Measurements from ENCODE around the gene TMEM245. TPM values are rescaled to one million over a fixed set of nuclear protein-coding genes. Genes with fewer than 3 reads are reported as not detected.

Gene TMEM245
- polyA plus RNA-seq, 2 donors: 4.0 to 7.4 TPM

- Histone ChIP-seq H3K36me3 (ENCODE audit: control insufficient read depth in 2 of 2, insufficient read depth in 2 of 2, low read length in 1 of 2) (no peaks in the 10 kb centered on the region), H3K27ac (ENCODE audit: low read depth in 2 of 2, low read length in 1 of 2) (no peak overlapping the region), H3K4me1 (ENCODE audit: control insufficient read depth in 2 of 2, insufficient read depth in 2 of 2, low read length in 1 of 2) (no peaks in the 10 kb centered on the region), H3K27me3 (ENCODE audit: control insufficient read depth in 1 of 2, insufficient read depth in 2 of 2, low read length in 2 of 2) (no peaks in the 10 kb centered on the region), H3K4me3 (ENCODE audit: low read depth in 1 of 2, low read length in 2 of 2) (no peak overlapping the region), H3K9me3 (ENCODE audit: control insufficient read depth in 2 of 2, insufficient read depth in 1 of 2, low read depth in 1 of 2, low read length in 1 of 2) (no peaks in the 10 kb centered on the region)
- 84 to 85% methylated on average over 4 of the region's 4 CpGs for WGBS, 2 donors
Observed at GRCh38 chr9:109159583-109159982, 39.8 kb upstream of the TMEM245 start.

- H3K4me3 ChIP-seq (ENCODE audit: low read depth in 1 of 2, low read length in 2 of 2): no peak overlapping the region
- H3K27ac ChIP-seq (ENCODE audit: low read depth in 2 of 2, low read length in 1 of 2): no peak overlapping the region
- H3K9me3 ChIP-seq (ENCODE audit: control insufficient read depth in 2 of 2, insufficient read depth in 1 of 2, low read depth in 1 of 2, low read length in 1 of 2): peaks cover 0 to 4% of the 10 kb centered on the region in 2 donors
- H3K4me1 ChIP-seq (ENCODE audit: control insufficient read depth in 2 of 2, insufficient read depth in 2 of 2, low read length in 1 of 2): no peaks in the 10 kb centered on the region
- H3K36me3 ChIP-seq (ENCODE audit: control insufficient read depth in 2 of 2, insufficient read depth in 2 of 2, low read length in 1 of 2): no peaks in the 10 kb centered on the region
- no peaks in the 10 kb centered on the region for H3K27me3 ChIP-seq (ENCODE audit: control insufficient read depth in 1 of 2, insufficient read depth in 2 of 2, low read length in 2 of 2)
Observed at GRCh38 chr9:109158651-109159050, 38.9 kb upstream of the TMEM245 start.

- Histone ChIP-seq H3K27me3 (ENCODE audit: control insufficient read depth in 1 of 2, insufficient read depth in 2 of 2, low read length in 2 of 2) (no peaks in the 10 kb centered on the region), H3K9me3 (ENCODE audit: control insufficient read depth in 2 of 2, insufficient read depth in 1 of 2, low read depth in 1 of 2, low read length in 1 of 2) (peaks cover 0 to 4% of the 10 kb centered on the region in 2 donors), H3K4me3 (ENCODE audit: low read depth in 1 of 2, low read length in 2 of 2) (no peak overlapping the region), H3K36me3 (ENCODE audit: control insufficient read depth in 2 of 2, insufficient read depth in 2 of 2, low read length in 1 of 2) (no peaks in the 10 kb centered on the region), H3K27ac (ENCODE audit: low read depth in 2 of 2, low read length in 1 of 2) (no peak overlapping the region), H3K4me1 (ENCODE audit: control insufficient read depth in 2 of 2, insufficient read depth in 2 of 2, low read length in 1 of 2) (no peaks in the 10 kb centered on the region)
- 74 to 76% methylated on average over 8 of the region's 8 CpGs for WGBS, 2 donors
Observed at GRCh38 chr9:109156708-109157107, 37.0 kb upstream of the TMEM245 start.

- H3K27me3 ChIP-seq (ENCODE audit: control insufficient read depth in 1 of 2, insufficient read depth in 2 of 2, low read length in 2 of 2): no peaks in the 10 kb centered on the region
- no peak overlapping the region for H3K27ac ChIP-seq (ENCODE audit: low read depth in 2 of 2, low read length in 1 of 2)
- H3K4me1 ChIP-seq (ENCODE audit: control insufficient read depth in 2 of 2, insufficient read depth in 2 of 2, low read length in 1 of 2): no peaks in the 10 kb centered on the region
- peaks cover 0 to 4% of the 10 kb centered on the region in 2 donors for H3K9me3 ChIP-seq (ENCODE audit: control insufficient read depth in 2 of 2, insufficient read depth in 1 of 2, low read depth in 1 of 2, low read length in 1 of 2)
- H3K36me3 ChIP-seq (ENCODE audit: control insufficient read depth in 2 of 2, insufficient read depth in 2 of 2, low read length in 1 of 2): no peaks in the 10 kb centered on the region
- H3K4me3 ChIP-seq (ENCODE audit: low read depth in 1 of 2, low read length in 2 of 2): no peak overlapping the region
- 78 to 89% methylated on average over 3 of the region's 3 CpGs for WGBS, 2 donors
Observed at GRCh38 chr9:109150925-109151545, 31.3 kb upstream of the TMEM245 start.

GRCh38 chr9:109149722-109150121, 30.0 kb upstream of the TMEM245 start:
- H3K4me1 ChIP-seq (ENCODE audit: control insufficient read depth in 2 of 2, insufficient read depth in 2 of 2, low read length in 1 of 2): no peaks in the 10 kb centered on the region
- no peak overlapping the region for H3K27ac ChIP-seq (ENCODE audit: low read depth in 2 of 2, low read length in 1 of 2)
- H3K36me3 ChIP-seq (ENCODE audit: control insufficient read depth in 2 of 2, insufficient read depth in 2 of 2, low read length in 1 of 2): no peaks in the 10 kb centered on the region
- H3K27me3 ChIP-seq (ENCODE audit: control insufficient read depth in 1 of 2, insufficient read depth in 2 of 2, low read length in 2 of 2): no peaks in the 10 kb centered on the region
- 90 to 91% methylated on average over 4 of the region's 4 CpGs for WGBS, 2 donors
- peaks cover 0 to 4% of the 10 kb centered on the region in 2 donors for H3K9me3 ChIP-seq (ENCODE audit: control insufficient read depth in 2 of 2, insufficient read depth in 1 of 2, low read depth in 1 of 2, low read length in 1 of 2)
- no peak overlapping the region for H3K4me3 ChIP-seq (ENCODE audit: low read depth in 1 of 2, low read length in 2 of 2)

- no peak overlapping the region for H3K4me3 ChIP-seq (ENCODE audit: low read depth in 1 of 2, low read length in 2 of 2)
- H3K36me3 ChIP-seq (ENCODE audit: control insufficient read depth in 2 of 2, insufficient read depth in 2 of 2, low read length in 1 of 2): no peaks in the 10 kb centered on the region
- H3K27ac ChIP-seq (ENCODE audit: low read depth in 2 of 2, low read length in 1 of 2): no peak overlapping the region
- H3K4me1 ChIP-seq (ENCODE audit: control insufficient read depth in 2 of 2, insufficient read depth in 2 of 2, low read length in 1 of 2): no peaks in the 10 kb centered on the region
- peaks cover 0 to 3% of the 10 kb centered on the region in 2 donors for H3K9me3 ChIP-seq (ENCODE audit: control insufficient read depth in 2 of 2, insufficient read depth in 1 of 2, low read depth in 1 of 2, low read length in 1 of 2)
- WGBS, 2 donors: 86% methylated on average over 5 of the region's 5 CpGs
- H3K27me3 ChIP-seq (ENCODE audit: control insufficient read depth in 1 of 2, insufficient read depth in 2 of 2, low read length in 2 of 2): no peaks in the 10 kb centered on the region
Observed at GRCh38 chr9:109149089-109149488, 29.3 kb upstream of the TMEM245 start.

- no peak overlapping the region for H3K27ac ChIP-seq (ENCODE audit: low read depth in 2 of 2, low read length in 1 of 2)
- no peak overlapping the region for H3K4me3 ChIP-seq (ENCODE audit: low read depth in 1 of 2, low read length in 2 of 2)
- WGBS, 2 donors: 77 to 79% methylated on average over 6 of the region's 6 CpGs
- H3K36me3 ChIP-seq (ENCODE audit: control insufficient read depth in 2 of 2, insufficient read depth in 2 of 2, low read length in 1 of 2): no peaks in the 10 kb centered on the region
- no peaks in the 10 kb centered on the region for H3K4me1 ChIP-seq (ENCODE audit: control insufficient read depth in 2 of 2, insufficient read depth in 2 of 2, low read length in 1 of 2)
- no peaks in the 10 kb centered on the region for H3K27me3 ChIP-seq (ENCODE audit: control insufficient read depth in 1 of 2, insufficient read depth in 2 of 2, low read length in 2 of 2)
- H3K9me3 ChIP-seq (ENCODE audit: control insufficient read depth in 2 of 2, insufficient read depth in 1 of 2, low read depth in 1 of 2, low read length in 1 of 2): no peaks in the 10 kb centered on the region
Observed at GRCh38 chr9:109145051-109145450, 25.3 kb upstream of the TMEM245 start.

- Histone ChIP-seq H3K9me3 (ENCODE audit: control insufficient read depth in 2 of 2, insufficient read depth in 1 of 2, low read depth in 1 of 2, low read length in 1 of 2) (no peaks in the 10 kb centered on the region), H3K36me3 (ENCODE audit: control insufficient read depth in 2 of 2, insufficient read depth in 2 of 2, low read length in 1 of 2) (no peaks in the 10 kb centered on the region), H3K27me3 (ENCODE audit: control insufficient read depth in 1 of 2, insufficient read depth in 2 of 2, low read length in 2 of 2) (no peaks in the 10 kb centered on the region), H3K27ac (ENCODE audit: low read depth in 2 of 2, low read length in 1 of 2) (no peak overlapping the region), H3K4me3 (ENCODE audit: low read depth in 1 of 2, low read length in 2 of 2) (no peak overlapping the region), H3K4me1 (ENCODE audit: control insufficient read depth in 2 of 2, insufficient read depth in 2 of 2, low read length in 1 of 2) (no peaks in the 10 kb centered on the region)
- WGBS, 2 donors: 73 to 80% methylated on average over 5 of the region's 5 CpGs
Observed at GRCh38 chr9:109143881-109144562, 24.3 kb upstream of the TMEM245 start.

- Histone ChIP-seq H3K36me3 (ENCODE audit: control insufficient read depth in 2 of 2, insufficient read depth in 2 of 2, low read length in 1 of 2) (no peaks in the 10 kb centered on the region), H3K27me3 (ENCODE audit: control insufficient read depth in 1 of 2, insufficient read depth in 2 of 2, low read length in 2 of 2) (no peaks in the 10 kb centered on the region), H3K4me3 (ENCODE audit: low read depth in 1 of 2, low read length in 2 of 2) (no peak overlapping the region), H3K27ac (ENCODE audit: low read depth in 2 of 2, low read length in 1 of 2) (no peak overlapping the region), H3K9me3 (ENCODE audit: control insufficient read depth in 2 of 2, insufficient read depth in 1 of 2, low read depth in 1 of 2, low read length in 1 of 2) (no peaks in the 10 kb centered on the region), H3K4me1 (ENCODE audit: control insufficient read depth in 2 of 2, insufficient read depth in 2 of 2, low read length in 1 of 2) (no peaks in the 10 kb centered on the region)
- WGBS, 2 donors: 93 to 95% methylated on average over 5 of the region's 5 CpGs
Observed at GRCh38 chr9:109141375-109141774, 21.6 kb upstream of the TMEM245 start.

GRCh38 chr9:109139851-109140250, 20.1 kb upstream of the TMEM245 start:
- Histone ChIP-seq H3K4me1 (ENCODE audit: control insufficient read depth in 2 of 2, insufficient read depth in 2 of 2, low read length in 1 of 2) (no peaks in the 10 kb centered on the region), H3K4me3 (ENCODE audit: low read depth in 1 of 2, low read length in 2 of 2) (no peak overlapping the region), H3K27ac (ENCODE audit: low read depth in 2 of 2, low read length in 1 of 2) (no peak overlapping the region), H3K27me3 (ENCODE audit: control insufficient read depth in 1 of 2, insufficient read depth in 2 of 2, low read length in 2 of 2) (no peaks in the 10 kb centered on the region), H3K36me3 (ENCODE audit: control insufficient read depth in 2 of 2, insufficient read depth in 2 of 2, low read length in 1 of 2) (no peaks in the 10 kb centered on the region), H3K9me3 (ENCODE audit: control insufficient read depth in 2 of 2, insufficient read depth in 1 of 2, low read depth in 1 of 2, low read length in 1 of 2) (no peaks in the 10 kb centered on the region)
- 56 to 89% methylated on average over 1 of the region's 1 CpG for WGBS, 2 donors
